ENCODE measurements around the gene CREB3L1. TPM values are rescaled to one million over a fixed set of nuclear protein-coding genes. Genes with fewer than 3 reads are reported as not detected.

The CREB3L1 gene
- polyA plus RNA-seq, 1 donor, result 12.2 TPM

- no peak for DNase-seq
Measured at GRCh38 chr11:46272816-46273427, 4.5 kb upstream of the CREB3L1 start.

GRCh38 chr11:46273511-46274205, 3.8 kb upstream of the CREB3L1 start:
- DNase-seq, result no peak

GRCh38 chr11:46275964-46276641, 1.4 kb upstream of the CREB3L1 start:
- no peak for DNase-seq

GRCh38 chr11:46277313-46277621, 195 bp upstream of the CREB3L1 start:
- DNase-seq, result no peak

- no peak for DNase-seq
Measured at GRCh38 chr11:46278387-46279125, 1.1 kb downstream of the CREB3L1 start.

- no peak for DNase-seq
Measured at GRCh38 chr11:46279126-46280099, 2.0 kb downstream of the CREB3L1 start.

- no peak for DNase-seq
Measured at GRCh38 chr11:46280706-46281105, 3.2 kb downstream of the CREB3L1 start.

- DNase-seq, result no peak
Measured at GRCh38 chr11:46281371-46281831, 3.9 kb downstream of the CREB3L1 start.

GRCh38 chr11:46285173-46285572, 7.7 kb downstream of the CREB3L1 start:
- no peak for DNase-seq

GRCh38 chr11:46285594-46286033, 8.2 kb downstream of the CREB3L1 start:
- no peak for DNase-seq

- no peak for DNase-seq
Measured at GRCh38 chr11:46286789-46287188, 9.3 kb downstream of the CREB3L1 start.

- DNase-seq, result no peak
Measured at GRCh38 chr11:46288451-46288850, 11.0 kb downstream of the CREB3L1 start.

- no peak for DNase-seq
Measured at GRCh38 chr11:46290011-46290410, 12.5 kb downstream of the CREB3L1 start.

- DNase-seq, result peak; percentile 89
Measured at GRCh38 chr11:46290598-46291309, 13.3 kb downstream of the CREB3L1 start.

GRCh38 chr11:46291441-46292150, 14.1 kb downstream of the CREB3L1 start:
- no peak for DNase-seq

GRCh38 chr11:46293066-46293465, 15.6 kb downstream of the CREB3L1 start:
- DNase-seq, result no peak

GRCh38 chr11:46293641-46294103, 16.2 kb downstream of the CREB3L1 start:
- DNase-seq, result no peak

- DNase-seq, result no peak
Measured at GRCh38 chr11:46294365-46295309, 17.2 kb downstream of the CREB3L1 start.
